Fibroblast of skin of abdomen (primary cell): ENCODE results near the gene RAB31.

Source experiments
- DNase-seq: peaks from one replicate; pipeline ENCODE4 v3.0.0-alpha.2; 2013

Gene RAB31

DNA sequence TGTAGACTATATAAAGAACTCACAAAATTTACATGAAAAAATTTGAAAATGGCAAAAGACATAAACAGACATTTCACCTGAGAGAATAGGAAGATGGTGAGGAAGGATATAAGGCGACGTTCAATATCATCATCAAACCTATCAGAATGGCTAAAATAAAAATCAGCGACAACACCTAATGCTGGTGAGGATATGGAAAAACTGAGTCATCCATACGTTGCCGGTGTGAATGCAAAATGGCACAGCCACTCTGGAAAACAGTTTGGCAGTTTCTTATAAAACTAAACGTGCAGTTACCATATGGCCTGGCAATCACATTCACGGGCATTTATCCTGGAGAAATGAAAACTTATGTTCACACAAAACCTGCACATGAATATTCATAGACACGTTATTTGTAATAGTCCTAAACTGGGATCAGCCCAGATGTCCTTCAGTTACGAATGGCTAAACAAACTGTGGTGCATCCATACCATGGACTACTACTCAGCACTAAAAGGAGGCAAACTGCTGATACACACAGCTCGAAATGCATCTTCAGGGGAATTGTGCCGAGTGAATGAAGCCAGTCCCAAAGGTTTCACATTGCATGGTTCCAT is 114.6 kb downstream of the RAB31 start:
- DNase-seq, result no peak

GRCh38 chr18:9823805-9824473 is 115.8 kb downstream of the RAB31 start:
- DNase-seq, result peak; percentile 41

DNA sequence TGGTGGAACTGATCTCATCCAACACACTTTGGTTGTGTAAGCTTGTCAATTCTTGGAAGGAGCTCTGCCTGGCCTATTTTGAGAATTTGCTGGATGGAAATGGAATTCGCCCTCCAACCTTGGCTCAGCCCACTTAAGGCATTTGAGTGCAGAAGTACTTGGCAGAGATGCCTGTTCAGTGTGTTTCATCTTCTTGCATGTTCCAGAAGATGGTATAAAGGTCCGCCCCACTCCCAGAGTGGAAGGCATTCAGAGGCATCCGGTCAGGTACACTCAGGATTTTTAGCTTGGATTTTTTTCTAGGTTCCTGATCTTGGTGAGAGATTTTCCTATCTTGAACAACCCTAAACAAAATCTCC is 116.4 kb downstream of the RAB31 start:
- peak; percentile 64 for DNase-seq

GRCh38 chr18:9824952-9825371 is 116.9 kb downstream of the RAB31 start:
- DNase-seq, result no peak

GRCh38 chr18:9825571-9826073 is 117.5 kb downstream of the RAB31 start:
- DNase-seq, result peak; percentile 90

GRCh38 chr18:9826685-9827084 is 118.6 kb downstream of the RAB31 start:
- no peak for DNase-seq

- DNase-seq, result no peak
Measured at GRCh38 chr18:9827211-9827792, 119.2 kb downstream of the RAB31 start.

DNA sequence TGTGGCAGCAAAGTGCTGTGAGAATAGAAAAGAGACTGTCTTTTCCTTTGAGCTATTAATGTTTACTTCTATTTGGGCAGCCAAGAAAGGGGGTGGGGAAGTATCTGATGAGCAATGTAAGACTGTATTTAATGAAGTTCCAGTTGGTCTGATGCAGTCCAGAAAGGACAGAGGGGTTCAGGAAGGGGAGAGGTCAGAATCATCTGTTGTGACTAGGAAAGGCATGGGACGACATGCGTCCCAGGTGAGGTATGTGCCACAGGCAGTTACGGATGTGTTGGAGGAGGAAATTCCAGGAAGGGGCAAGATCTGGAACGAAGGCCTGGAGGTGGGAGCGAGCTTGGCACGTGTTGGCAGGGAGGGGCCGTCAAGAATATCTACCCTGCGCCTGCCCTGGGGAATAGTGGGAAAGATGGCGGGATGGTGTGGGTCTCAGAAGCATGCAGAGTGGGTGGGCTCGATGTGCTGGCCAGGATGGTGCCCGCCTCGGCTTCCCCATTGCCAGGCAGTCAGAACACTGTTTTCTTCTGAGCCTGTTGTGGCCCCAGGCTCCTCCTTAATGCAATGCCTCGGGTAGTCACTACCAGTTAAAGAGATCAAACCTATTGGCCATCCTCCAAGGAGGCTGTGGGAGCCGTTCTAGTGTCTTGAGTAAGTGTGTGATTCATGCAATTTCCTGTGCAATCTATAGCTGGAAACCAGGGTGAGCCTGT is 119.8 kb downstream of the RAB31 start:
- peak; percentile 99 for DNase-seq

DNA sequence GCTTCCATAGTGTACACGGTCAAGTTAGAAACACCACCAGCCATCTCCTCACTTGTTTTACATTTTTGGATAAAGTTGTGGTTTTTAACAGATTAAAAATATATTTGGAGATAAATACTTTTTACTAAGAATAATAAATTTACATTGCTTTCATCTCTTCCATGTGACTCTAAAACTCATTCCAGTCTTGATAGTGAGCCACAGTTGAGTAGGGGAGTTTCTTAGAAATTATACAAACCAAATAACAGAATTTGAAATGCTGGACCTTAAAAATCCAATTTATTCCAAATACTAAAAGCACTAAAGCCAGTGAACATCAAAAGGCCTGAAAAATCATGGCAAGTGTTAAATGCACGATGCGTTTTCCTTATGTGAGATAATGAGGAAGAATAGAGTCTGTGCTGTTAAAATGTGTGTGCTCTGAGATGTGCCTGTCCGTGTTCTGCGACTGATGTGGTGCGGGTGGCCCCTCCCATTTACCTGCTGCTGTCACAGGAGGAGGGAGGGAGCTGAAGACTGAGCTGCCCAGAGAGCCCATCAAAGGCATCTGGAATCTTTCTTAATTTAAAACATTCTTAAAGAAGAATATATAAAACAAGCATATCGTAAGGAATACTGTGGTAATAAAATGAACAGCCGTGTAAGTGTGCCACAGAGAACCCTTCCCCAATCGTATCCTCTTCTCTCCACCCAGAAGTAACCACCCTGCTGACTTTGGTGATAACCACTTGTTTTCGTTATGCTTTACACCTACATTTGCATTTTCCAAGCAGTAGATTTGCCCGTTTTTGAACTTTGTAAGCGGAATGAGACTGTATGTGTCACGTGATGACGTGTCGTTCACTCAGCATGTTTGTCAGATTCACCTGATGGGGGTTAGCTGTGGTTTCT is 120.7 kb downstream of the RAB31 start:
- DNase-seq, result no peak

DNA sequence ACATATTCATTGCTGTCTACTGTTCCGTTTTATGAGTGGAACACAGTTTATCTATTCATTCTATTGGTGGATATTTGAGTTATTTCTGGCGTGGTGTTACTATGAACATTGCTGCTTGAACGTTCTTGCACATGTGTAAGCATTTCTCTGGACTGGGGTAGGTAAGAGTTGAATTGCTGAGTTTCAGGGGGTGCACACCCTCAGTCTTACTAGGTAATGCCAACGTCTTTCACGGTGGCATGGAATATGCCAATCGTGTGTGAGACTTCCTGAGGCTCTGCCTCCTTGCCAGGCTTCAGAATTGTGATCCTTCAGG is 121.3 kb downstream of the RAB31 start:
- DNase-seq, result no peak

DNA sequence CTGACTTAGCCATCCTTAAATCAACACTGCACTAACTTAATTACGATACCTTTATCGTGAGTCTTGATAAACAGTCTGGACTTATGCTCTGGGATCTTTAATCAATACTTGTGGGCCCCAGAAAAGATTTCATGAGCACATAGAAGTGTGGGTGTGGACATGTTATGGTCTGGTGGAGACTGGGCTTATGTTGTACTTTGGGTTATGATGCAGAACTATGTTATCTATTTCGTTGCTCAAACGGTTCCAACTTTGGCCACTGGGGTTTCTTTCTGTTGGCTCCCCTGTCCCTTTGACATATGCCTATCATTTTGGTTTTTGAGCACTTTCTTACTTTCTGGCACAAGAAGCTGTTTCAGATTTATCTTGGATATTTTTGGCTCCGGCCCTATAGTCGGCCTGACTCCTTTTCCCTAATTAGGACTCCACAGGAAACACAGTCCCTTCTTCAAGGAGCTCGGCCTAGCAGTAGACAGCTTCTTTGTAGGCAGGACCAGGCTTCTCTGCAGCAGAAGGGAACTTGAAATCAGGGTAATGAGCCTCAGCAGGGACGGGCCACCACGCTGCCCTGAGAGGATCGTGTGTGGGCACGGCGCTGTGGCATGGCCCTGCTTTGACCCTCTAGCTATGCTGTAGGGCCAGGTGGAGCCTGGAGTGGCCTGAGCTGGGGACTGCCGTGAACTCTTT is 123.1 kb downstream of the RAB31 start:
- no peak for DNase-seq

DNA sequence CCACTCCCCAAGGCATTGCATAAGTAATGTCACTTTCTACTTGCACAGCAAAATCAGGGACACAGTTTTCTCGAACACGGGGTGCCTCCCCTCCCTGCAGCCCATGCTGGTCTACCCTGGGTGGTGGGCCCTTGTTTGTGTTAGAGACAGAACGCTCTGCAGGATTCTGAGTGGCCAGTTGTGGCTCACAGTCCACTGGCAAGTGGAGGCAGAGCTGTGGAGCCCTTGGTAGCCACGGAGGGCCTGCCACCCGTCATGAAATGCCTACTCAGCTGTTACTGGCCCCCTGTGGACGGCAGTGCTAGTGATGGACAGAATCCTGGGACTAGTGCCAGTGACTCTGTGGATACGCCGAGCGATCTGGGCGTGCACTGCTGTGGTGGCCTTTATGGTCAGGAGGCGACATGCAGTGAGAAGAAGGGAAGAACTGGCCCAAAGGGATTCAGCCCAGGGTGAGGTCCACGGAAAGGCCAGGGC is 123.7 kb downstream of the RAB31 start:
- no peak for DNase-seq

- DNase-seq, result no peak
Measured at GRCh38 chr18:9832871-9833270, 124.8 kb downstream of the RAB31 start.

- DNase-seq, result no peak
Measured at GRCh38 chr18:9834551-9834950, 126.5 kb downstream of the RAB31 start.

DNA sequence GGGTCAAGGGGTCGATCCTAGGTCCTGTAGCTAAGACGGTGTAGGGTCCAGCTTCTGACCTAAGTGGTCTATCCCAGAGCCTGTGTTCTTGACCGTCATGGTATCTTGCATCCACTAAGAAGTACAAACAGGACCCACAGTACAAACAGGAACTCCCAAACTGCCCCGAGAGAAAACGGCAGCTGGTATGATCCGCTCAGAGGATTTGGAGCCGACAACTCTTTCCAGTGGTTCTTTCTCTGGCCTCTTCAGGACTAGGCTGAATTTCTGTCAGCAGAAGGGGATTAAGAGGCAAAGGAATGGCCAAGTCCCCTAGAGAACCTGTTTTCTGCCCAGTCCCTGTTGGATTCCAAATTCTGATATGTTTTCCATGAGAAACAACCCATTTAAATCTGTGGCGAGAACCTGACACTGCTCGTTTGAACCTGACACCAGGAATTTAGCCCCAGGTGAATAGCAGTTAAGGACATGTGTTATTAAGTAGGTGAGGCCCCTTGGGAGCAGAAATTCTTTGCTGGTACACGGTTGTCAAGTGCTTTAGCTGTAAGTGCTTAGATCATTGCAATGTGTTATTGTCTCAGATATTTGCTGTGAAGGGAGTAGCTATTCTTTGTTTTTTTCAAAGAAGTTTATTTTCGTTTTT is 127.1 kb downstream of the RAB31 start:
- DNase-seq, result no peak

DNA sequence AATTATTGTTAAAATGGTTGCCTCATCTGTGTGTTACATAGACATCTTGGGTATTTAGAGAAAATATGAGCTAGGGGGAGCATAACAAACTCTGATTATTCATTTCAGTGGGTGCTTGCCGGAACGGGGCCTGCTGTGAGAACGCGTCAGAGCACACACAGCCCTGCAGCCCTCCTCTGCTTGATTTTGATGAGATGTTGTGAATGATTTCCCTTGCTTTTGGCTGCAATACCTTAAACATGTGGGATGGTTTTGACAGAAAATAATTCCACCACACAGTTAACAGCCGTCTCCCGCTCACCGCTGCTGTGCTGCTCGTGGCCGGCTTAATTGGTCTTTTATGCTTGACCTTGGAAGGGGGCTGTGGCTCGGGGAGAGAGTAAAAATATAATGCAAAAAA is 127.7 kb downstream of the RAB31 start:
- DNase-seq, result peak; percentile 45

DNA sequence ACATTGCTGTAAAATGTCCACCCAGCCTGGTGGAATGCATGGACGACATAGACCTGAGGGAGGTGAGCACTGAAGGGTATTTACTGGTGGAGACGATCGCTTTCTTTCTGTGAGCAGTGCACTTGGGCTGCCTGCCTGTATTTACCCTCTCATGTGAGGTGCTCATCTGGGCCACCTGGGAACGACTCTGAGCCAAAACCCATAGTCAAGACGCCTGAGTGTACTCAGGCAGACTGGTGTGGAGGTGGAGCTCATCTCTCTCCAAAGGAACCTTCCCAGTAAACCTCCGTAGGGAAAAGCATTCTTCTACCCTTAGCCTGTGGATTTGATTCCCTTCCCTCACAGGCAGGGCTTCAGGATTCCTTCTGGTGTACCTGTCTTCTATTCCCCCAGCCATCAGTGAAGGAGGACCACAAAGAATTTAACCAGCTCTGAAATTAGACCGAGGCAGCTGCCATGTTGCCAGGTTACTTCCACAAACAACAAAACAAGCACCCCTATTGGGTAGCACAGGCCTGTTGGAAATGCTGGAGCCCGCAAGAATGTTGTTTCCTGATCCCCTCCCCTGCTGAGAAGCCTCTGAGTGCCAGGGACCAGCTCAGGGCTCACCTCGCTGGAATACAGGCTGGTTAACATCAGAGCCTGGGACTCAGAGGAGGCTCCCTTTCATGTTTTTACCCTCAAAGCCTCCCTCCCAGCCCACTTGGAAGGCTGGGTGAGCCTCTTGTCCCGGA is 130.2 kb downstream of the RAB31 start:
- DNase-seq, result peak; percentile 34

DNA sequence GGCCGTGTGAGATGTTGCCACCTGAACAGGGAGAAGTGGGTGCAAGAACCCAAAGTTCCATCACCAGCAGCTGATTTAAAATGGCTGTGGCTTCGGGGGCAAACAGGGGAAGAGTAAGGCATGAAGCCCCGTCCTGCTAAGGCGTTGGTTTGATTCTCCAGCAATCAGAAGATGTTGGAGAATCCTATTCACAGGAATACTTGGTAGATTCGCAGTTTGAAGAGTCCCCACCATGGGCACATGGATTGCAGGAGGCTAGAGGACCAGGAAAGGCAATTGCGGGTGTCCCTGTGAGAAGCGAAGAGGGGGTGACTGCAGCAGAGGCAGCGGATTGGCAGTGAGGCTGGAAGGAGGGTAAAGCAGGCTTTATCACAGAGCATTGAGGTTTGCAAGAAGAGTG is 131.1 kb downstream of the RAB31 start:
- DNase-seq, result no peak

DNA sequence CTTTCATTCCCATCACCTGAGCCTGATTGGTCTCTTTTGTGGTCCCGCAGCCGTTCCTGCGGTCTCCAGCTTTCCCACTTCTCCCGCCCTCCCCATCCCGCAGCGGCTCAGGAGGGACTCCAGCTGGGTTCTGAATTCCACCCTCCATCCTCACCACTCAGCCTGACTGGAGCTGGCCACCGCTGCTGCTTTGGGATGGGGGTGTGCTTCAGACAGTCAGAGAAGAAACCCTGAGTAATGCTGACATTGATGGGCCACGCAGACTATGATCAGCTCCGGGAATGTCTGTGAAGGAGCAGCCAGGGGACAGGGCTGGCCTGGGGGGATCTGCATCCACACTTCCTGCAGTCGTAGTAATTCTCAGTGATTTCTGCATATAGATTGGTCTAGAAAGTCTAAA is 131.8 kb downstream of the RAB31 start:
- peak; percentile 29 for DNase-seq

- DNase-seq, result no peak
Measured at GRCh38 chr18:9841752-9842151, 133.7 kb downstream of the RAB31 start.

GRCh38 chr18:9842448-9842847 is 134.3 kb downstream of the RAB31 start:
- no peak for DNase-seq
